Hematopoietic multipotent progenitor cell treated with erythropoietin and hydrocortisone succinate and interleukin-3 and kit ligand, for 6 days (in vitro differentiated cells): ENCODE results near the gene PRSS2.
"Not testable (repeated sequence)": the region's sequence is repeated elsewhere in the genome, so short reads cannot be mapped to it uniquely, and the experiment has no call there.

Source experiments
- DNase-seq: peaks from one replicate; pipeline ENCODE4 v3.0.0-alpha.2; 2015

The PRSS2 gene

GRCh38 chr7:142760071-142760642 is 10.6 kb upstream of the PRSS2 start:
- no peak for DNase-seq

GRCh38 chr7:142761606-142762005 is 9.2 kb upstream of the PRSS2 start:
- not testable (repeated sequence) for DNase-seq

- no peak for DNase-seq
Observed at GRCh38 chr7:142762104-142762503, 8.7 kb upstream of the PRSS2 start.

GRCh38 chr7:142767451-142767850 is 3.3 kb upstream of the PRSS2 start:
- DNase-seq: no peak

- DNase-seq: no peak
Observed at GRCh38 chr7:142767861-142768260, 2.9 kb upstream of the PRSS2 start.

- not testable (repeated sequence) for DNase-seq
Observed at GRCh38 chr7:142768885-142769284, 1.9 kb upstream of the PRSS2 start.

GRCh38 chr7:142771353-142771723 is 568 bp downstream of the PRSS2 start:
- no peak for DNase-seq

GRCh38 chr7:142772051-142772450 is 1.3 kb downstream of the PRSS2 start:
- no peak for DNase-seq

GRCh38 chr7:142772673-142773072 is 1.9 kb downstream of the PRSS2 start:
- no peak for DNase-seq

- DNase-seq: no peak
Observed at GRCh38 chr7:142773230-142773629, 2.5 kb downstream of the PRSS2 start.

GRCh38 chr7:142773937-142774744 is 3.4 kb downstream of the PRSS2 start:
- no peak for DNase-seq

- no peak for DNase-seq
Observed at GRCh38 chr7:142774826-142775225, 4.1 kb downstream of the PRSS2 start.

- DNase-seq: not testable (repeated sequence)
Observed at GRCh38 chr7:142775351-142776115, 4.8 kb downstream of the PRSS2 start.

- no peak for DNase-seq
Observed at GRCh38 chr7:142776206-142776844, 5.6 kb downstream of the PRSS2 start.

GRCh38 chr7:142776845-142777225 is 6.1 kb downstream of the PRSS2 start:
- DNase-seq: not testable (repeated sequence)

GRCh38 chr7:142777318-142777717 is 6.5 kb downstream of the PRSS2 start:
- DNase-seq: no peak

- peak; percentile 96 for DNase-seq
Observed at GRCh38 chr7:142782922-142783900, 12.4 kb downstream of the PRSS2 start.

GRCh38 chr7:142784096-142784495 is 13.3 kb downstream of the PRSS2 start:
- DNase-seq: peak; percentile 47

- no peak for DNase-seq
Observed at GRCh38 chr7:142784716-142785115, 13.9 kb downstream of the PRSS2 start.

- no peak for DNase-seq
Observed at GRCh38 chr7:142785841-142786250, 15.1 kb downstream of the PRSS2 start.

GRCh38 chr7:142787034-142787768 is 16.4 kb downstream of the PRSS2 start:
- no peak for DNase-seq
